Left ventricle myocardium inferior (tissue), 1 donor: ENCODE measurements around the gene PTPN14. TPM values are rescaled to one million over a fixed set of nuclear protein-coding genes. Genes with fewer than 3 reads are reported as not detected.
A peak's percentile ranks its signal among the peaks of the same experiment; 100 is the strongest.

Experiments
- DNase-seq: peaks from one replicate; pipeline ENCODE4 v3.0.0-alpha.2; 2020
- H3K27ac ChIP-seq: fragments of 200-600 bp; replicated peaks from 2 replicates; pipeline ENCODE4 v1.8.0; 2021
- H3K27me3 ChIP-seq: fragments of 200-600 bp; 2 replicates; pipeline ENCODE4 v1.8.0; 2021; ENCODE audit warnings: low read depth
- H3K36me3 ChIP-seq: fragments of 200-600 bp; 2 replicates; pipeline ENCODE4 v1.8.0; 2021
- H3K4me1 ChIP-seq: fragments of 200-600 bp; 2 replicates; pipeline ENCODE4 v1.8.0; 2021
- H3K4me3 ChIP-seq: fragments of 200-600 bp; 2 replicates; pipeline ENCODE4 v1.8.0; 2021; ENCODE audit warnings: mild to moderate bottlenecking, moderate library complexity
- H3K9me3 ChIP-seq: fragments of 200-600 bp; replicated peaks from 2 replicates; pipeline ENCODE4 v1.8.0; 2021
- intact Hi-C: fragments of 100-400 bp; cut with micrococcal nuclease; formaldehyde crosslinking; loops from one replicate; pipeline ENCODE4 v1.11.0; 2022
- total RNA-seq: library from RNA; stranded (reverse); fragmentation: NEBNext Ultra II Directional; extraction: Animal tissue kit (Norgen Biotek cat#: 25700); gene quantifications from one replicate; pipeline ENCODE4 v1.2.1, GENCODE V29; 2021
- TF ChIP-seq, protein P1 (sequence below): fragments of 200-600 bp; IDR thresholded peaks from 2 replicates; pipeline ENCODE4 v1.8.0; 2021; ENCODE audit warnings: antibody characterized with exemption, mild to moderate bottlenecking, borderline replicate concordance
- donor health status: DM: no; HTN: yes; CAD: no; lungs with severe emphysema.

The PTPN14 gene
- total RNA-seq, 1 donor from 2014 or later, result 32.5 TPM

DNA sequence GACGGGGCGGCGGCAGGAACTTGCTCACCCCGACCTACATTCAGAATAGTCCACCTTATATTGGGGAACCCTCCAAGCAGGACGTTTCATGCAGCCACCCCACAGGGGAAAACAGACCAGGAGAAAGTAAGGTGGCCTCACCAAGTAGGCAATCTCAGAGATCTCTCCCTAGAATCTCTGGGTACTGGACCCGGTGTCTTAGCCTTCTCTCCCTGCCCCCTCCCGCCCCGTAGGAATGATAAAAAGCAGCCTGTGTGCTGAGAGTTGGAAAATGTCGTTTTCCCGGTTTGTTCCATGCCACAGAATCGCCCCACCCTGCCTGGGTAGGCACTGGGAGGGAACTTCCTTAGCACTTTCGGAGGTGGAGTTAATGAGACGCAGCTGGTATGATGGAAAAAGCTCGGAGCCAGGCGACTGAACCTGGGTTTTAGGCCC, 789 bp upstream of the PTPN14 start:
- Histone ChIP-seq H3K27me3 (no peaks in the 10 kb centered on the region), H3K4me1 (peaks cover 55% of the 10 kb centered on the region), H3K9me3 (no peaks in the 10 kb centered on the region), H3K27ac (peak overlapping the region; percentile 100), H3K4me3 (peak overlapping the region; percentile 88), H3K36me3 (no peaks in the 10 kb centered on the region)
- peak; percentile 57 for DNase-seq
- intact Hi-C loops, result no loop called here
- TF ChIP-seq, protein P1, sequence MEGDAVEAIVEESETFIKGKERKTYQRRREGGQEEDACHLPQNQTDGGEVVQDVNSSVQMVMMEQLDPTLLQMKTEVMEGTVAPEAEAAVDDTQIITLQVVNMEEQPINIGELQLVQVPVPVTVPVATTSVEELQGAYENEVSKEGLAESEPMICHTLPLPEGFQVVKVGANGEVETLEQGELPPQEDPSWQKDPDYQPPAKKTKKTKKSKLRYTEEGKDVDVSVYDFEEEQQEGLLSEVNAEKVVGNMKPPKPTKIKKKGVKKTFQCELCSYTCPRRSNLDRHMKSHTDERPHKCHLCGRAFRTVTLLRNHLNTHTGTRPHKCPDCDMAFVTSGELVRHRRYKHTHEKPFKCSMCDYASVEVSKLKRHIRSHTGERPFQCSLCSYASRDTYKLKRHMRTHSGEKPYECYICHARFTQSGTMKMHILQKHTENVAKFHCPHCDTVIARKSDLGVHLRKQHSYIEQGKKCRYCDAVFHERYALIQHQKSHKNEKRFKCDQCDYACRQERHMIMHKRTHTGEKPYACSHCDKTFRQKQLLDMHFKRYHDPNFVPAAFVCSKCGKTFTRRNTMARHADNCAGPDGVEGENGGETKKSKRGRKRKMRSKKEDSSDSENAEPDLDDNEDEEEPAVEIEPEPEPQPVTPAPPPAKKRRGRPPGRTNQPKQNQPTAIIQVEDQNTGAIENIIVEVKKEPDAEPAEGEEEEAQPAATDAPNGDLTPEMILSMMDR, result no peak

DNA sequence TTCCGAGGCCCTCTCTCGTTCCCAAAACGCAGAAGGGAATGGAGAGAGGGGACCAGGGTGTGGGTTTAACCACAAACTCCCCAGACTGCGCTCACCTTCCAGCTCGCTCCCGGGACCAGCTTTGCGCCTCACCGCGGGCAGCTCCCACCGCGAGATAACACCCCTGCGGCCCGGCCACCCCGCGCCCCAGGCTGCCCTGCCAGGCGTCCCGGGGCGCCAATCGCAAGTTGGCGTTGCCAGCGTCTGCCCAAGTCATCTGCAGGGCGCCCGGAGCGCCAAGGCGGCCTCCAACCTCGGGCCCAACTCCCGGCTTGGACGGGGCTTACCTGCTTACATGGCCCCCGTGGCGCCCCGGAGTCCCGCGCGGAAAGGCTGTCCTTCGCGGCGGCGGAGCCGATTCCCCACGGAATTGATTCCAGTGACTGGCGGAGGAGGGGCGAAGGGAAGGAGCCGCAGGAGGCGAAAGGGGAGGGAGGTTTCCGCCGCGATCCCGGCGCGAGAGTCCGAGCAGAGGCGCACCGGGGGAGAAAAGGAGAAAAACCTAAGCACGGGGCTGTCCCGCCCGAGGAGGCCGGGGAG, 456 bp downstream of the PTPN14 start:
- peak overlapping the region; percentile 100 for H3K27ac ChIP-seq
- no peaks in the 10 kb centered on the region for H3K9me3 ChIP-seq
- H3K4me1 ChIP-seq, result peaks cover 64% of the 10 kb centered on the region
- TF ChIP-seq, protein P1, result no peak
- peak; percentile 57 for DNase-seq
- intact Hi-C loops, result no loop called here
- no peaks in the 10 kb centered on the region for H3K27me3 ChIP-seq
- peak overlapping the region; percentile 88 for H3K4me3 ChIP-seq
- H3K36me3 ChIP-seq, result no peaks in the 10 kb centered on the region

DNA sequence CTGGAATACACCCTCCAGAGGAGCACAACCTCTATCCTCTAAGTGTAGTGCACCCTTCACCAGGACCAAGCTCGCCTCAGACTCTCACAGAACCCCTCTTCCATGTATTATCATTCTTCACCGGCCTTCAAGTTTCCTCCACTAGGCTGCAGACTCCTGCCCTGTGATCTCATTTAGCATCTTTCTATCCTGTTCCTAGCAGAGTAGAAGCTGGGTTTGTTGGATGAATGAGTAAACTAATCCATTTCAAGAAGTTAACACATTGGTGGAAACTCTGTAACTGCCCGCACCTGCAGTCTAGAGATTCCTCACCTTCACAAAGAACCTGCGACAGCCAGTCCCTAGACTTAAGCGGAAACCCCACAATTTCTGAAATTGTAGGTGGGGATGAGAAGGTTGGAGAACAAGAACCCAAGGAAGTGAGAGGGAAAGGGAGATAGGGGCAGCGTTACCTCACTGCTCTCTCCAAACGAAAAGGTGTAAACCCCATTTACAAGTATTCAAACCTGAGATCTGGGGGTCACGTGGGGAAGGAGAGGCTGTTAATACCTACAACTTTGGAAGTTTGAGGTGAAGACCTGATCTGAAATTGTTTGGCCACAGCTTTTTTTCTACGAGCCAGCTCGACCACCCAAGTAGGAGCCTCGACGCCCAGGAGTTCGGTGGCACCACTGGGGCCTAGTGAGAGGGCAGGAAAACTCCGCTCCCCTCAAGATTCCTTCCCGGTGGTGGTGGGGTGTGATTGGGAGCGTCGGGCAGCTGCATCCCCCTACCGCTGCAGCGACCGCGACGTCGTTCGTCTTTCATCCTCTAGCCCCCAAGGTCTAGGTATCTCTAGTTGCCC, 1.2 kb downstream of the PTPN14 start:
- H3K27ac ChIP-seq, result peak overlapping the region; percentile 100
- no peaks in the 10 kb centered on the region for H3K9me3 ChIP-seq
- no peak for DNase-seq
- peak overlapping the region; percentile 88 for H3K4me3 ChIP-seq
- H3K36me3 ChIP-seq, result no peaks in the 10 kb centered on the region
- H3K27me3 ChIP-seq, result no peaks in the 10 kb centered on the region
- intact Hi-C loops, result no loop called here
- TF ChIP-seq, protein P1, result peak; percentile 31
- H3K4me1 ChIP-seq, result peaks cover 71% of the 10 kb centered on the region

DNA sequence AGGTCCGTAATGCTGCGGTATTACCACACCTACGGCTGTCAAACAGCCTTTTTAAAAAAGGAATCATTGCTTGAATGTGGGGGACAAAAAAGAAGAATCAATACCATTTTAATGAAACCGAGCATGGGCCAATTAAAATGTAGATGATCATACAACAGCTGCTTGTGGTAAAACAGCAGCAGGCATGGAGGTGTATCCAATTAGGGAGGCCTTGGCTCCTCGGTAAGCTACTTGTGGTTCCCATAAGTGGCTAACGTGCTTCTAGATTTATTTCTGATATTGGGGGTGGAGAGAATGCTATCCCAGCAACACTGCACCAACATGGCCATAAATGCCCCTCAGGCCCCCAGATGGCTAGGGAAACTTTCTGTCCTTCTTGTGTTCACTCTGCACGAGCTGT, 1.8 kb downstream of the PTPN14 start:
- H3K27me3 ChIP-seq, result no peaks in the 10 kb centered on the region
- H3K36me3 ChIP-seq, result no peaks in the 10 kb centered on the region
- H3K4me1 ChIP-seq, result peaks cover 76% of the 10 kb centered on the region
- no peak for DNase-seq
- peak overlapping the region; percentile 88 for H3K4me3 ChIP-seq
- TF ChIP-seq, protein P1, result no peak
- H3K9me3 ChIP-seq, result no peaks in the 10 kb centered on the region
- intact Hi-C loops, result loop anchor here (5.0 kb wide), 1 partner anchor 212 kb away; no protein-coding TSS in a partner anchor
- peak overlapping the region; percentile 100 for H3K27ac ChIP-seq

DNA sequence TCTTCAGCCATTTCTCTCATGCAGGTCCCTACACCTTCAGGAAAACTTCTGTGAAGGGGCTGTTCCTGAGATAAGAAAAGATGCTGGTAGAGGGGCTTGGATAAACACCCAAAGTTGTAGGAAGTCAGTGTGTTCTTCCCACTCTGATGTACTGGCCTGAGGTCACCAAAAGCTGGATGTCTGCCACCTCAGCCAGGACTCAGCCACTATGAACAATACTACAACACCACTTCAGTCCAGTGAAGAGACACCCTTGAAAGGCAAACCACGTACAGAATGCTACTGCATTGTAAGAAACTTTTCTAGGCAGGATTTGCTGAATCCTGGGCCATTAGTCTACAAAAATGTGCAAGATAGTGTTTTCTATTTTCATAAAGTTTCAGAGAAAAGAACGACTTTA, 2.4 kb downstream of the PTPN14 start:
- Histone ChIP-seq H3K36me3 (no peaks in the 10 kb centered on the region), H3K4me1 (peaks cover 76% of the 10 kb centered on the region), H3K27me3 (no peaks in the 10 kb centered on the region), H3K4me3 (peak overlapping the region; percentile 88), H3K27ac (peak overlapping the region; percentile 100), H3K9me3 (no peaks in the 10 kb centered on the region)
- peak; percentile 72 for DNase-seq
- intact Hi-C loops, result loop anchor here (5.0 kb wide), 1 partner anchor 212 kb away; no protein-coding TSS in a partner anchor
- TF ChIP-seq, protein P1, result no peak
